ENCODE measurements around the gene LRRN1.

LRRN1 gene

GRCh38 chr3:3782457-3782856, 16.8 kb upstream of the LRRN1 start:
- Histone ChIP-seq H3K36me3 (ENCODE audit: control insufficient read depth, insufficient read depth, low read length) (no peaks in the 10 kb centered on the region), H3K4me1 (ENCODE audit: control insufficient read depth, insufficient read depth, low read length, poor library complexity, severe bottlenecking) (no peaks in the 10 kb centered on the region), H3K9me3 (ENCODE audit: control insufficient read depth, low read length) (no peaks in the 10 kb centered on the region), H3K27ac (ENCODE audit: low read depth, low read length, severe bottlenecking) (no peak overlapping the region), H3K4me3 (ENCODE audit: extremely low read depth, insufficient read depth, low read length, poor library complexity, severe bottlenecking) (no peak overlapping the region)
- 75 to 81% methylated on average over 7 of the region's 7 CpGs for WGBS, 2 experiments (ENCODE audit: insufficient coverage in 2 of 2)

GRCh38 chr3:3783210-3783609, 16.0 kb upstream of the LRRN1 start:
- 84 to 93% methylated on average over 4 of the region's 4 CpGs for WGBS, 2 experiments (ENCODE audit: insufficient coverage in 2 of 2)
- no peaks in the 10 kb centered on the region for H3K9me3 ChIP-seq (ENCODE audit: control insufficient read depth, low read length)
- H3K4me1 ChIP-seq (ENCODE audit: control insufficient read depth, insufficient read depth, low read length, poor library complexity, severe bottlenecking), result no peaks in the 10 kb centered on the region
- no peak overlapping the region for H3K27ac ChIP-seq (ENCODE audit: low read depth, low read length, severe bottlenecking)
- H3K36me3 ChIP-seq (ENCODE audit: control insufficient read depth, insufficient read depth, low read length), result no peaks in the 10 kb centered on the region
- H3K4me3 ChIP-seq (ENCODE audit: extremely low read depth, insufficient read depth, low read length, poor library complexity, severe bottlenecking), result no peak overlapping the region

GRCh38 chr3:3783696-3784095, 15.5 kb upstream of the LRRN1 start:
- no peak overlapping the region for H3K27ac ChIP-seq (ENCODE audit: low read depth, low read length, severe bottlenecking)
- 86% methylated on average over 3 of the region's 5 CpGs; no CpG with 5 or more reads in 1 of the 2 experiments for WGBS, 2 experiments (ENCODE audit: insufficient coverage in 2 of 2)
- H3K9me3 ChIP-seq (ENCODE audit: control insufficient read depth, low read length), result no peaks in the 10 kb centered on the region
- no peak overlapping the region for H3K4me3 ChIP-seq (ENCODE audit: extremely low read depth, insufficient read depth, low read length, poor library complexity, severe bottlenecking)
- H3K36me3 ChIP-seq (ENCODE audit: control insufficient read depth, insufficient read depth, low read length), result no peaks in the 10 kb centered on the region
- no peaks in the 10 kb centered on the region for H3K4me1 ChIP-seq (ENCODE audit: control insufficient read depth, insufficient read depth, low read length, poor library complexity, severe bottlenecking)

GRCh38 chr3:3792391-3792790, 6.8 kb upstream of the LRRN1 start:
- WGBS, 2 experiments (ENCODE audit: insufficient coverage in 2 of 2), result no CpG with 5 or more reads among the region's 1 CpG
- Histone ChIP-seq H3K4me1 (ENCODE audit: control insufficient read depth, insufficient read depth, low read length, poor library complexity, severe bottlenecking) (no peaks in the 10 kb centered on the region), H3K4me3 (ENCODE audit: extremely low read depth, insufficient read depth, low read length, poor library complexity, severe bottlenecking) (no peak overlapping the region), H3K27ac (ENCODE audit: low read depth, low read length, severe bottlenecking) (no peak overlapping the region), H3K9me3 (ENCODE audit: control insufficient read depth, low read length) (no peaks in the 10 kb centered on the region), H3K36me3 (ENCODE audit: control insufficient read depth, insufficient read depth, low read length) (no peaks in the 10 kb centered on the region)

GRCh38 chr3:3798631-3799113, 559 bp upstream of the LRRN1 start:
- no peaks in the 10 kb centered on the region for H3K36me3 ChIP-seq (ENCODE audit: control insufficient read depth, insufficient read depth, low read length)
- H3K4me1 ChIP-seq (ENCODE audit: control insufficient read depth, insufficient read depth, low read length, poor library complexity, severe bottlenecking), result no peaks in the 10 kb centered on the region
- H3K9me3 ChIP-seq (ENCODE audit: control insufficient read depth, low read length), result no peaks in the 10 kb centered on the region
- WGBS, 2 experiments (ENCODE audit: insufficient coverage in 2 of 2), result 0 to 1% methylated on average over 32 to 37 of the region's 37 CpGs
- H3K4me3 ChIP-seq (ENCODE audit: extremely low read depth, insufficient read depth, low read length, poor library complexity, severe bottlenecking), result peak overlapping the region; percentile 83
- H3K27ac ChIP-seq (ENCODE audit: low read depth, low read length, severe bottlenecking), result peak overlapping the region; percentile 85

GRCh38 chr3:3800080-3800455, 837 bp downstream of the LRRN1 start:
- peak overlapping the region; percentile 83 for H3K4me3 ChIP-seq (ENCODE audit: extremely low read depth, insufficient read depth, low read length, poor library complexity, severe bottlenecking)
- no peak overlapping the region for H3K27ac ChIP-seq (ENCODE audit: low read depth, low read length, severe bottlenecking)
- H3K36me3 ChIP-seq (ENCODE audit: control insufficient read depth, insufficient read depth, low read length), result peaks cover 11% of the 10 kb centered on the region
- 0% methylated on average over 12 to 13 of the region's 19 CpGs for WGBS, 2 experiments (ENCODE audit: insufficient coverage in 2 of 2)
- H3K9me3 ChIP-seq (ENCODE audit: control insufficient read depth, low read length), result no peaks in the 10 kb centered on the region
- no peaks in the 10 kb centered on the region for H3K4me1 ChIP-seq (ENCODE audit: control insufficient read depth, insufficient read depth, low read length, poor library complexity, severe bottlenecking)

GRCh38 chr3:3800685-3801493, 1.7 kb downstream of the LRRN1 start:
- no peaks in the 10 kb centered on the region for H3K9me3 ChIP-seq (ENCODE audit: control insufficient read depth, low read length)
- no peaks in the 10 kb centered on the region for H3K4me1 ChIP-seq (ENCODE audit: control insufficient read depth, insufficient read depth, low read length, poor library complexity, severe bottlenecking)
- H3K36me3 ChIP-seq (ENCODE audit: control insufficient read depth, insufficient read depth, low read length), result peaks cover 19% of the 10 kb centered on the region
- peak overlapping the region; percentile 83 for H3K4me3 ChIP-seq (ENCODE audit: extremely low read depth, insufficient read depth, low read length, poor library complexity, severe bottlenecking)
- 0% methylated on average over 34 to 43 of the region's 53 CpGs for WGBS, 2 experiments (ENCODE audit: insufficient coverage in 2 of 2)
- H3K27ac ChIP-seq (ENCODE audit: low read depth, low read length, severe bottlenecking), result no peak overlapping the region

GRCh38 chr3:3801494-3801841, 2.2 kb downstream of the LRRN1 start:
- Histone ChIP-seq H3K27ac (ENCODE audit: low read depth, low read length, severe bottlenecking) (no peak overlapping the region), H3K4me3 (ENCODE audit: extremely low read depth, insufficient read depth, low read length, poor library complexity, severe bottlenecking) (peak overlapping the region; percentile 83)

GRCh38 chr3:3802046-3802445, 2.8 kb downstream of the LRRN1 start:
- Histone ChIP-seq H3K4me1 (ENCODE audit: control insufficient read depth, insufficient read depth, low read length, poor library complexity, severe bottlenecking) (no peaks in the 10 kb centered on the region), H3K27ac (ENCODE audit: low read depth, low read length, severe bottlenecking) (peak overlapping the region; percentile 0), H3K9me3 (ENCODE audit: control insufficient read depth, low read length) (no peaks in the 10 kb centered on the region), H3K4me3 (ENCODE audit: extremely low read depth, insufficient read depth, low read length, poor library complexity, severe bottlenecking) (peak overlapping the region; percentile 83), H3K36me3 (ENCODE audit: control insufficient read depth, insufficient read depth, low read length) (peaks cover 29% of the 10 kb centered on the region)
- WGBS, 2 experiments (ENCODE audit: insufficient coverage in 2 of 2), result 16 to 17% methylated on average over 12 of the region's 13 CpGs

More at GRCh38 chr3:3801494-3801841, 2.2 kb downstream of the LRRN1 start:
- Histone ChIP-seq H3K36me3 (ENCODE audit: control insufficient read depth, insufficient read depth, low read length) (peaks cover 24% of the 10 kb centered on the region), H3K4me1 (ENCODE audit: control insufficient read depth, insufficient read depth, low read length, poor library complexity, severe bottlenecking) (no peaks in the 10 kb centered on the region), H3K9me3 (ENCODE audit: control insufficient read depth, low read length) (no peaks in the 10 kb centered on the region)
- 0% methylated on average over 2 to 3 of the region's 4 CpGs for WGBS, 2 experiments (ENCODE audit: insufficient coverage in 2 of 2)

- H3K4me3 ChIP-seq (ENCODE audit: extremely low read depth, insufficient read depth, low read length, poor library complexity, severe bottlenecking), result no peak overlapping the region
- 100% methylated on average over 1 of the region's 2 CpGs; no CpG with 5 or more reads in 1 of the 2 experiments for WGBS, 2 experiments (ENCODE audit: insufficient coverage in 2 of 2)
- no peaks in the 10 kb centered on the region for H3K4me1 ChIP-seq (ENCODE audit: control insufficient read depth, insufficient read depth, low read length, poor library complexity, severe bottlenecking)
- H3K36me3 ChIP-seq (ENCODE audit: control insufficient read depth, insufficient read depth, low read length), result peaks cover 51% of the 10 kb centered on the region
- H3K27ac ChIP-seq (ENCODE audit: low read depth, low read length, severe bottlenecking), result no peak overlapping the region
- H3K9me3 ChIP-seq (ENCODE audit: control insufficient read depth, low read length), result no peaks in the 10 kb centered on the region
These were observed 5.3 kb downstream of the LRRN1 start for GRCh38 chr3:3804560-3804959.

GRCh38 chr3:3806092-3806491, 6.9 kb downstream of the LRRN1 start:
- Histone ChIP-seq H3K4me3 (ENCODE audit: extremely low read depth, insufficient read depth, low read length, poor library complexity, severe bottlenecking) (no peak overlapping the region), H3K4me1 (ENCODE audit: control insufficient read depth, insufficient read depth, low read length, poor library complexity, severe bottlenecking) (no peaks in the 10 kb centered on the region), H3K9me3 (ENCODE audit: control insufficient read depth, low read length) (no peaks in the 10 kb centered on the region), H3K27ac (ENCODE audit: low read depth, low read length, severe bottlenecking) (no peak overlapping the region), H3K36me3 (ENCODE audit: control insufficient read depth, insufficient read depth, low read length) (peaks cover 64% of the 10 kb centered on the region)
- 93 to 98% methylated on average over 6 to 7 of the region's 7 CpGs for WGBS, 2 experiments (ENCODE audit: insufficient coverage in 2 of 2)
